SK-N-SH (cell line): ENCODE data around the gene GRK2.

Experiments
- JUND ChIP-seq: IDR thresholded peaks from 2 replicates; pipeline ENCODE4 v1.4.0; 2012
- MAX ChIP-seq: IDR thresholded peaks from 2 replicates; pipeline ENCODE4 v1.4.0; 2012; ENCODE audit warnings: low read depth
- MEF2A ChIP-seq: IDR thresholded peaks from 2 replicates; pipeline ENCODE4 v1.4.0; 2012; ENCODE audit warnings: low read depth, borderline replicate concordance
- MXI1 ChIP-seq: IDR thresholded peaks from 2 replicates; pipeline ENCODE4 v1.6.1; 2012; ENCODE audit warnings: mild to moderate bottlenecking, low read depth, low read length, improper control_type of control experiment
- POLR2AphosphoS5 ChIP-seq: IDR thresholded peaks from 2 replicates; pipeline ENCODE4 v1.6.1; 2012; ENCODE audit warnings: low read depth, low read length
- TAF1 ChIP-seq: IDR thresholded peaks from 2 replicates; pipeline ENCODE4 v1.6.1; 2012; ENCODE audit warnings: low read depth, mild to moderate bottlenecking, low read length, moderate library complexity, borderline replicate concordance
- TF ChIP-seq, protein P1 (sequence below): fragments of 200-600 bp; sonication (generic); IDR thresholded peaks from 2 replicates; pipeline ENCODE4 v1.6.1; 2017; ENCODE audit warnings: antibody characterized with exemption, mild to moderate bottlenecking, moderate library complexity

GRCh38 chr11:67274768-67275605, 8.7 kb downstream of the GRK2 start:
- TF ChIP-seq, protein P1, sequence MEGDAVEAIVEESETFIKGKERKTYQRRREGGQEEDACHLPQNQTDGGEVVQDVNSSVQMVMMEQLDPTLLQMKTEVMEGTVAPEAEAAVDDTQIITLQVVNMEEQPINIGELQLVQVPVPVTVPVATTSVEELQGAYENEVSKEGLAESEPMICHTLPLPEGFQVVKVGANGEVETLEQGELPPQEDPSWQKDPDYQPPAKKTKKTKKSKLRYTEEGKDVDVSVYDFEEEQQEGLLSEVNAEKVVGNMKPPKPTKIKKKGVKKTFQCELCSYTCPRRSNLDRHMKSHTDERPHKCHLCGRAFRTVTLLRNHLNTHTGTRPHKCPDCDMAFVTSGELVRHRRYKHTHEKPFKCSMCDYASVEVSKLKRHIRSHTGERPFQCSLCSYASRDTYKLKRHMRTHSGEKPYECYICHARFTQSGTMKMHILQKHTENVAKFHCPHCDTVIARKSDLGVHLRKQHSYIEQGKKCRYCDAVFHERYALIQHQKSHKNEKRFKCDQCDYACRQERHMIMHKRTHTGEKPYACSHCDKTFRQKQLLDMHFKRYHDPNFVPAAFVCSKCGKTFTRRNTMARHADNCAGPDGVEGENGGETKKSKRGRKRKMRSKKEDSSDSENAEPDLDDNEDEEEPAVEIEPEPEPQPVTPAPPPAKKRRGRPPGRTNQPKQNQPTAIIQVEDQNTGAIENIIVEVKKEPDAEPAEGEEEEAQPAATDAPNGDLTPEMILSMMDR, result no peak
- TF ChIP-seq MXI1, result no peak
- TF ChIP-seq TAF1, result no peak
- no peak for TF ChIP-seq MEF2A
- TF ChIP-seq POLR2AphosphoS5, result no peak
- TF ChIP-seq MAX, result no peak
- TF ChIP-seq JUND, result no peak
